Measurements from ENCODE around the gene ADIPOR1.

ADIPOR1 gene

GRCh38 chr1:202982715-202983430 lies 24.8 kb upstream of the ADIPOR1 start:
- peak in 1 of 2 experiments; percentile 41 for DNase-seq
- TF ChIP-seq POLR2A (IDR thresholded peaks at IDR 0.05; ENCODE audit: low read length) (no peak), GATA1 (IDR thresholded peaks at IDR 0.05; ENCODE audit: low read depth, low read length) (no peak)

- peak; percentile 66 to 84 for DNase-seq
- no peak for TF ChIP-seq POLR2A (IDR thresholded peaks at IDR 0.05; ENCODE audit: low read length)
- no peak for TF ChIP-seq GATA1 (IDR thresholded peaks at IDR 0.05; ENCODE audit: low read depth, low read length)
Observed at GRCh38 chr1:202981939-202982338, 23.8 kb upstream of the ADIPOR1 start.

- no peak for DNase-seq
- TF ChIP-seq POLR2A (IDR thresholded peaks at IDR 0.05; ENCODE audit: low read length), result no peak
- no peak for TF ChIP-seq GATA1 (IDR thresholded peaks at IDR 0.05; ENCODE audit: low read depth, low read length)
Observed at GRCh38 chr1:202979459-202979858, 21.3 kb upstream of the ADIPOR1 start.

- no peak for TF ChIP-seq POLR2A (IDR thresholded peaks at IDR 0.05; ENCODE audit: low read length)
- no peak for TF ChIP-seq GATA1 (IDR thresholded peaks at IDR 0.05; ENCODE audit: low read depth, low read length)
- no peak for DNase-seq
Observed at GRCh38 chr1:202976633-202977032, 18.5 kb upstream of the ADIPOR1 start.

DNA sequence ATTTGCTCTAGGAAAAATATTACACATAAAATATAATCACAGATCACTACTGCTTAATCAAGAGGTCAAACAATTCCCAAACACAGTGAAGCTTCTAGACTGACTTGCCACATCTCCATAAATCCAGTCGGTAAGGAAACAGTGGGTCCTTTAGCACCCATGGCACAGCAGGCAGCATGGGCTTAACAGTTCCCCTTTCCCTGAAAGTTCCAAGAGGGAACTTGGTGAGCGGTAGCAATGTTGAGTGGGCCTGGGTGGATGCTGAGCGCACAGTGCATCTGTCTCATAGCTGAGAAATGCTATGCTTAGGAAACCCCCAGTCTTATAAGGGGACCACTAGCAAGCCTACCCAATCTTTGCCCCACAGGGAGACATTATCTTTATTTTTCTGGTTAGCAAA lies 16.7 kb upstream of the ADIPOR1 start:
- TF ChIP-seq POLR2A (IDR thresholded peaks at IDR 0.05; ENCODE audit: low read length) (no peak), GATA1 (IDR thresholded peaks at IDR 0.05; ENCODE audit: low read depth, low read length) (no peak)
- no peak for DNase-seq

GRCh38 chr1:202972046-202972445 lies 13.9 kb upstream of the ADIPOR1 start:
- no peak for DNase-seq
- TF ChIP-seq GATA1 (IDR thresholded peaks at IDR 0.05; ENCODE audit: low read depth, low read length), result no peak
- no peak for TF ChIP-seq POLR2A (IDR thresholded peaks at IDR 0.05; ENCODE audit: low read length)

DNA sequence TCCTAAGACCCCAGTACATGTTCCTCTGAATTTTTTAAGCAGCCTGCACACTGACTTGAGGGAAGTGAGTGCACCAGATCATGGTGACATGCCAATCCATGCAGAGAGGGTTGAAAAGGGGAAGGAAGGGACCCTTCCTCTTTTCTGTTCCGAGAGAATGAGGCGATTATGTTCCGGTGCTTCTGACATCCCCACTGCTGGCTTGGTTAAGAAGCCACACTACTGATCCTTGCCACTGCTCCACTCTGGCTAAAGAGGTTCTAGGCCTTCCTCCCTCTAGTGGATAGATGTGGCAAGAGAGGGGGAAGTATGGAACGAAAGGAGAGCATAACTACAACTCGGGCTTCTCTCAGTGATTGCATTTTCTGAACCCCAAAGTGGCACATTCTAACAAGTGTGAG lies 10.8 kb upstream of the ADIPOR1 start:
- DNase-seq, result peak; percentile 87 to 88
- TF ChIP-seq POLR2A (IDR thresholded peaks at IDR 0.05; ENCODE audit: low read length), result no peak
- no peak for TF ChIP-seq GATA1 (IDR thresholded peaks at IDR 0.05; ENCODE audit: low read depth, low read length)

GRCh38 chr1:202968351-202968750 lies 10.2 kb upstream of the ADIPOR1 start:
- TF ChIP-seq GATA1 (IDR thresholded peaks at IDR 0.05; ENCODE audit: low read depth, low read length), result no peak
- TF ChIP-seq POLR2A (IDR thresholded peaks at IDR 0.05; ENCODE audit: low read length), result no peak
- no peak for DNase-seq

DNA sequence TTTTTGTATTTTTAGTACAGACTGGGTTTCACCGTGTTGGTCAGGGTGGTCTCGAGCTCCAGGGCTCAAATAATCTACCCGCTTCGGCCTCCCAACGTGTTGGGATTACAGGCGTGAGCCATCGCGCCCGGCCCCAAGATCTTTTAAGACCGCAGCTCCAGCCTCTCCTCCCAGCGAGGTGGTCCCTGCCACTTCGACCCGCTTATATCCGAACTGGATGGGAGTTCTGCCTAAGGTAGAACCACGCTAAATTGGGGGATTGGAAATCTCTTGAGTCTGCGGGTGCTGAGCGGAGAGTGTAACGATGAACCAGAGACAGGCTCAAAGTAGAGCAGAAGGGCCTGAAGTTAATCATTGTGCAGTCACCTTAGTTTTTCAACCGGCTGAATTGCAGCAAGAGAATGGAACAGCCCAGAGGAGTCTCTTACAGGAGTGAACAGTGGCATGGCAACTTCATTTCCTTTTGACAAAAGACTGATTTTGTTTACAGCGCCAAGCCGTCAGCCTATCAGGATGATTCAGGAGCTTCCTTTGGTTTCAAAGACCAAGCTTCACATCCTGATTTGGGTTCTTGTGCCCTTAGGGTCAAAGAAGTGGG lies 9.7 kb upstream of the ADIPOR1 start:
- TF ChIP-seq GATA1 (IDR thresholded peaks at IDR 0.05; ENCODE audit: low read depth, low read length) (no peak), POLR2A (IDR thresholded peaks at IDR 0.05; ENCODE audit: low read length) (no peak)
- peak; percentile 60 to 65 for DNase-seq

DNA sequence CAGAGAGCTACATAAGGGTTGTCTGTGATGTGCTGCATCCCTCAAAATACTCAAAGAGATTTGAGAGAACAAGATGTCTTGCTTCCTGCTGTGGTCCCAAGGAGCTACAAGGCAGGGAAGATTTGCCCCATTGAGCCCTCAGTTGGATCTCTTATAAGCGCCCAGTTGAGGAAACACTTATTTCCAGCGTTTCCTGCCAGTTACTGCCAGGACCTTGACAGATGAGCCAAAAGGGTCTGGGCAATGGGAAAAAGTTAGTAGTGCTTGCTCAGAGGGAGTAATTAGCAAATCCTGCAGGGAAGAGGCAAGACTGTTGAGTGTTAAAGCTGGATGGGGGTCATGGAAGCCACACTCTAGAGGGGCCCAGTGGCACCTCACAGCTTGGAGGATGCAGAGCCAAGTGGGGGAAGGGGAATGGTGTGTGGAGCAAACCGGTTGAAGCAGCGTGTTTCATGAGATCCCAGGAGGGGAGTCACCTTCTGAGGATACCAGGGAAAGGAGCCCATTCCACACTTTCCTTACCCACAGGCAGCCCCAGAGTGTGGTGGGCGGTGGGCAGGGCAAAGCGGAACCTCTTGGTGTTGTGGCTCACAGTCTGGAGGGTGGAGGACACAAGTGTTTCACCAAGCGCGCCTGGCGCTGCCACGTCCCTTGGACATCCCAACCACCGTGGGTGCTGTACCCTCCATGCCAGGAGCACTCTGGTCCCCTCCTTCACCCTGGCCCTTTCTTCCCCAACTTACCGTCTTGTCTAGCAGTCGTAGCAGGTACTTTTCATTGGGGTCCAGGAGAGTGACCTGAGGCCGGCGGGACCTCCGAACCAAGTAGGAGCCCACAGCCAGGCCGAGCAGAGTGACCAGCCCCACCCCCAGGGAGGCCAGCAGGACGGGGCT lies 8.1 kb upstream of the ADIPOR1 start:
- no peak for DNase-seq
- TF ChIP-seq GATA1 (IDR thresholded peaks at IDR 0.05; ENCODE audit: low read depth, low read length) (no peak), POLR2A (IDR thresholded peaks at IDR 0.05; ENCODE audit: low read length) (no peak)

DNA sequence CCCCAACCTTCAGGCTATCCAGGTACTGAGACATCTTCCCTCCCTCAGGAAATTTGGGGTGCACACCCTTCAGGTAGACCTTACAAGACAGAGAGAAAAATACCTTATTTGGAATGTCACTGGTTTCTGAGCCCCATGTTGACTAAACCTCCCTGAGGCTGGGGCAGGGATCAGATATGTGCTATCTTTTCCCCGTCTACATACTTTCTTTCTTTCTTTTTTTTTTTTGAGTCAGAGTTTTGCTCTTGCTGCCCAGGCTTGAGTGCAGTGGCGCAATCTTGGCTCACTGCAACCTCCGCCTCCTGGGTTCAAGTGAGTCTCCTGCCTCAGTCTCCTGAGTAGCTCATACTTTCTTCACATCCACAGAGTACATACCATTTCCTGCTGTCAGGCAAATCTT lies 7.3 kb upstream of the ADIPOR1 start:
- no peak for TF ChIP-seq POLR2A (IDR thresholded peaks at IDR 0.05; ENCODE audit: low read length)
- no peak for TF ChIP-seq GATA1 (IDR thresholded peaks at IDR 0.05; ENCODE audit: low read depth, low read length)
- DNase-seq, result peak; percentile 30 to 33

DNA sequence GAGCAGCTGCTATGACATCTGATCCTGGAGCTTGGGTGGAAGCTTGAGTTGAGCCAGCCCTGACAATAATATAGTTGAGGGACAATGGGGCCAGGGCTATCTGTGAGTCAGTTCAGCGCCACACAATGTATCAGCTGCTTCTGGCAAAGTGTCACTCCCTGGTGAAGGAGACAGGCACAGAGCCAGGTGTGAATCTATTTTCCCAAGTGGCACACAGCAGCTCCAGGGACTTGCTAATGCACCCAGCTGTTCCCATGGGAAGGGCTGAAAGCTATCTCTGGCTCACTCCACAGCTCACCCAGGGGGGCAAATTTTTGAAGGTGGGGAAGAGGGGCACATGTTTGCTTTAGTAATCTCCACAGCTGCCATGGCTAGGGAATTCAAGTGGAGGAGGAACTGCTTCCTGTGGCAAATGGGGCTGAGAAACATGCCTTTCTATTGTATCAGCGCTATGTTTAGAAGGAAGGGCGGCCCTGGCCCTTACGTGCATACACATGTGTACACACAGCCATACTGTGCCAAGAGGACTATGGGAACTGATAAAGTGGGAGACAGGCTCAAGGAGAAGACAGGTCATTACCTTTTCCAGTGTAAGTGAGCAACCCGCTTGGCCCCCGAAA lies 6.8 kb upstream of the ADIPOR1 start:
- no peak for TF ChIP-seq POLR2A (IDR thresholded peaks at IDR 0.05; ENCODE audit: low read length)
- TF ChIP-seq GATA1 (IDR thresholded peaks at IDR 0.05; ENCODE audit: low read depth, low read length), result no peak
- no peak for DNase-seq

GRCh38 chr1:202961220-202961880 lies 3.2 kb upstream of the ADIPOR1 start:
- DNase-seq, result no peak
- no peak for TF ChIP-seq POLR2A (IDR thresholded peaks at IDR 0.05; ENCODE audit: low read length)
- TF ChIP-seq GATA1 (IDR thresholded peaks at IDR 0.05; ENCODE audit: low read depth, low read length), result no peak

Data from erythroblast (primary cell).